Mammary epithelial cell (primary cell): Measurements from ENCODE around the gene WDR27.

ENCODE experiments used
- EZH2 ChIP-seq: IDR thresholded peaks from 2 replicates; pipeline ENCODE4 v1.6.1; 2012; ENCODE audit warnings: low read length, inconsistent platforms, borderline replicate concordance
- TF ChIP-seq, protein P1 (sequence below), 2 donors: IDR thresholded peaks in 1 of 2; conservative IDR thresholded peaks in 1 of 2; 2 replicates each; pipeline ENCODE4 v1.5.1; 2011 to 2012; ENCODE audit warnings: inconsistent platforms in 2 of 2, low read length in 2 of 2, mild to moderate bottlenecking in 2 of 2, control low read depth in 1 of 2, low read depth in 1 of 2; ENCODE audit not compliant: insufficient read depth in 1 of 2; ENCODE audit errors: extremely low read depth in 1 of 2

DNA sequence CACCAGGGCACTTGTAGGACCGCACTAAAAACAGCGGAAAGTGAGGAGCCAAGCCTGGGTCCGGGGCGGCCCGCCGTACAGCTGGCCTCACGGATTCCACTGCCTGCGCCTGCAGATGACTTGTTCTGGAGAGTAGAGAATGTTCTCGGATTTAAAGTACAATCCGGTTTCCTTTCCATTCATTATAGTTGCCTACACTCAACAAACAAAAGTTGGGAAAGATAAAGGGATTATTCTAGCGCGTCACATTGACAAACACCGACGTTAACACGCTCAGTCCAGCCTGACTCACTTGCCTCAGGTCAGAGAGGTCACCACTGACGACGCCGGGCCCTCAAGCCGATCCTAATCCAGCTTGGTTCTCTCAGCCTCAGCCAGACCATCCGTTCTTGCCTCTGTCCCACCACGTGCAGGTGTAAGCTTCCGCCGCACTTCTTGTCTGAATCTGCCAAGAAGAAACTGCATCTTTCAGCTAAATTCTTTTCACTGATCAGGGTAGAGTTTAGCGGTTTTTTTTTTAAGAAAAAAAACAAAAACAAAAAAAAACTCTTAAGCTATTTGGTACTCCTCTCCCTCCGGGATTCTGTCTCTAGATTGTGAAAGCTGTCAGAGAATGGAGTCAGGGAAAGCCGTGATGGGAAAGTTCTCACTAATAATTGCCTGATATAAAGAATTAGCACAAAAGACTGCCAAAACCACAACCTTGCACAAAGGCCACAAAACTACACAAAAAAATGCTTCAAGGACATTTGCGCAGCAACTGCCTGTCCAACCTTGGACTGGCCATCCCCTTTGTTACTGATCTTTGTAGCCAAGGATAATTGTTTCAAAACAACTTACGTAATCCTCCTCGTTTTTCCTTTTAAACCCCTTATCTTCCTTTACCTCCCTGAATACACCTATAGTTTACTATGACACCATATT lies 23.6 kb upstream of the WDR27 start:
- TF ChIP-seq, protein P1, sequence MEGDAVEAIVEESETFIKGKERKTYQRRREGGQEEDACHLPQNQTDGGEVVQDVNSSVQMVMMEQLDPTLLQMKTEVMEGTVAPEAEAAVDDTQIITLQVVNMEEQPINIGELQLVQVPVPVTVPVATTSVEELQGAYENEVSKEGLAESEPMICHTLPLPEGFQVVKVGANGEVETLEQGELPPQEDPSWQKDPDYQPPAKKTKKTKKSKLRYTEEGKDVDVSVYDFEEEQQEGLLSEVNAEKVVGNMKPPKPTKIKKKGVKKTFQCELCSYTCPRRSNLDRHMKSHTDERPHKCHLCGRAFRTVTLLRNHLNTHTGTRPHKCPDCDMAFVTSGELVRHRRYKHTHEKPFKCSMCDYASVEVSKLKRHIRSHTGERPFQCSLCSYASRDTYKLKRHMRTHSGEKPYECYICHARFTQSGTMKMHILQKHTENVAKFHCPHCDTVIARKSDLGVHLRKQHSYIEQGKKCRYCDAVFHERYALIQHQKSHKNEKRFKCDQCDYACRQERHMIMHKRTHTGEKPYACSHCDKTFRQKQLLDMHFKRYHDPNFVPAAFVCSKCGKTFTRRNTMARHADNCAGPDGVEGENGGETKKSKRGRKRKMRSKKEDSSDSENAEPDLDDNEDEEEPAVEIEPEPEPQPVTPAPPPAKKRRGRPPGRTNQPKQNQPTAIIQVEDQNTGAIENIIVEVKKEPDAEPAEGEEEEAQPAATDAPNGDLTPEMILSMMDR (conservative IDR thresholded peaks at IDR 0.05 in 1 of 2, IDR thresholded peaks at IDR 0.05 in 1 of 2; ENCODE audit: extremely low read depth in 1 of 2, insufficient read depth in 1 of 2, low read depth in 1 of 2, low read length in 2 of 2): no peak
- TF ChIP-seq EZH2: no peak
